Esophagus squamous epithelium (tissue), 4 donors: ENCODE results near the gene NDUFB2.

Source experiments
- CTCF ChIP-seq, 6 experiments: fragments of 450-650 bp in 4 of 6; fragments of 200-600 bp in 2 of 6; sonication (generic) in 2 of 6; IDR thresholded peaks; one replicate each; pipeline ENCODE4 v1.5.1; 2016 to 2019; ENCODE audit warnings: antibody characterized with exemption in 6 of 6, mild to moderate bottlenecking in 4 of 6, moderate library complexity in 4 of 6
- POLR2A ChIP-seq, 4 donors: fragments of 450-650 bp; IDR thresholded peaks; one replicate each; pipeline ENCODE4 v1.6.1; 2017; ENCODE audit warnings: antibody characterized with exemption in 4 of 4, mild to moderate bottlenecking in 4 of 4, moderate library complexity in 3 of 4

- TF ChIP-seq CTCF (IDR thresholded peaks at IDR 0.05) (no peak), POLR2A (IDR thresholded peaks at IDR 0.05) (no peak)
These were observed 29.0 kb upstream of the NDUFB2 start for GRCh38 chr7:140667476-140667875.
